NT2/D1 (cell line): ENCODE results near the gene AADACL2.

ENCODE experiments used
- DNase-seq: peaks from one replicate; pipeline ENCODE4 v3.0.0-alpha.2; 2011; ENCODE audit warnings: low read depth, low spot score
- H3K27me3 ChIP-seq: 2 replicates; pipeline ENCODE4 v1.6.0; 2011; ENCODE audit warnings: mild to moderate bottlenecking; ENCODE audit not compliant: insufficient read length, insufficient read depth
- H3K36me3 ChIP-seq: 2 replicates; pipeline ENCODE4 v1.6.1; 2011; ENCODE audit warnings: mild to moderate bottlenecking, low read length, mixed read lengths; ENCODE audit not compliant: insufficient read depth, insufficient read length
- H3K4me1 ChIP-seq: 2 replicates; pipeline ENCODE4 v1.5.1; 2011; ENCODE audit not compliant: insufficient read depth, insufficient read length
- H3K4me3 ChIP-seq: 2 replicates; pipeline ENCODE4 v1.5.1; 2011; ENCODE audit warnings: low read depth; ENCODE audit not compliant: insufficient read length
- H3K9ac ChIP-seq: 2 replicates; pipeline ENCODE4 v1.6.0; 2011; ENCODE audit warnings: low read depth; ENCODE audit not compliant: insufficient read length
- H3K9me3 ChIP-seq: 2 replicates; pipeline ENCODE4 v1.5.1; 2011; ENCODE audit warnings: mild to moderate bottlenecking, low read length; ENCODE audit not compliant: insufficient read depth
- SUZ12 ChIP-seq: IDR thresholded peaks from 2 replicates; pipeline ENCODE4 v1.6.1; 2011; ENCODE audit not compliant: insufficient read length, insufficient read depth; ENCODE audit errors: extremely low read depth
- YY1 ChIP-seq: IDR thresholded peaks from 2 replicates; pipeline ENCODE4 v1.6.1; 2011; ENCODE audit not compliant: insufficient read length, insufficient read depth
- ZNF274 ChIP-seq: IDR thresholded peaks from 2 replicates; pipeline ENCODE4 v1.6.1; 2011; ENCODE audit warnings: mild to moderate bottlenecking, low read depth, low read length

Gene AADACL2, protein sequence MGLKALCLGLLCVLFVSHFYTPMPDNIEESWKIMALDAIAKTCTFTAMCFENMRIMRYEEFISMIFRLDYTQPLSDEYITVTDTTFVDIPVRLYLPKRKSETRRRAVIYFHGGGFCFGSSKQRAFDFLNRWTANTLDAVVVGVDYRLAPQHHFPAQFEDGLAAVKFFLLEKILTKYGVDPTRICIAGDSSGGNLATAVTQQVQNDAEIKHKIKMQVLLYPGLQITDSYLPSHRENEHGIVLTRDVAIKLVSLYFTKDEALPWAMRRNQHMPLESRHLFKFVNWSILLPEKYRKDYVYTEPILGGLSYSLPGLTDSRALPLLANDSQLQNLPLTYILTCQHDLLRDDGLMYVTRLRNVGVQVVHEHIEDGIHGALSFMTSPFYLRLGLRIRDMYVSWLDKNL

GRCh38 chr3:151733613-151734012, at the start of gene AADACL2:
AADACL2 (plus strand) TSS chr3:151733927; CDS start chr3:151734036, 109 bp downstream.
- H3K4me1 ChIP-seq, result no peaks in the 10 kb centered on the region
- no peak for TF ChIP-seq YY1
- no peak for TF ChIP-seq ZNF274
- TF ChIP-seq SUZ12, result no peak
- H3K27me3 ChIP-seq, result no peaks in the 10 kb centered on the region
- DNase-seq, result no peak
- H3K4me3 ChIP-seq, result no peak within 1 kb of the TSS
- H3K36me3 ChIP-seq, result no peaks in the 10 kb centered on the region
- no peaks in the 10 kb centered on the region for H3K9me3 ChIP-seq
- H3K9ac ChIP-seq, result no peak within 1 kb of the TSS

DNA sequence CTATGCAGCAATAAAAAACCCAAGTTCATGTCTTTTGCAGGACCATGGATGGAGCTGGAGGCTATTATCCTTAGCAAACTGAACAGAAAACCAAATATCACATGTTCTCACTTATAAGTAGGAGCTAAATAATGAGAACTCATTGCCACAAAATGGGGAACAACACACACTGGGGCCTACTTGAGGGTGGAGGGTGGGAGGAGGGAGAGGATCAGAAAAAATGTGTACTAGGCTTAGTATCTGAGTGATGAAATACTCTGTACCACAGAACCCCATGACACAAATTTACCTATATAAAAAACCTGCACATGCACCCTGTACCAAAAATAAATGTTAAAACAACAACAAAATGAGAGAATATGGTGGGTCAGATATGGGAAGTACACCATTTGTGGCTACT, 49.6 kb upstream of the AADACL2 start:
- H3K36me3 ChIP-seq, result no peaks in the 10 kb centered on the region
- no peak overlapping the region for H3K9ac ChIP-seq
- no peak overlapping the region for H3K4me3 ChIP-seq
- H3K9me3 ChIP-seq, result no peaks in the 10 kb centered on the region
- no peak for DNase-seq
- H3K4me1 ChIP-seq, result no peaks in the 10 kb centered on the region
- no peaks in the 10 kb centered on the region for H3K27me3 ChIP-seq
- TF ChIP-seq ZNF274 (no peak), YY1 (no peak), SUZ12 (no peak)

DNA sequence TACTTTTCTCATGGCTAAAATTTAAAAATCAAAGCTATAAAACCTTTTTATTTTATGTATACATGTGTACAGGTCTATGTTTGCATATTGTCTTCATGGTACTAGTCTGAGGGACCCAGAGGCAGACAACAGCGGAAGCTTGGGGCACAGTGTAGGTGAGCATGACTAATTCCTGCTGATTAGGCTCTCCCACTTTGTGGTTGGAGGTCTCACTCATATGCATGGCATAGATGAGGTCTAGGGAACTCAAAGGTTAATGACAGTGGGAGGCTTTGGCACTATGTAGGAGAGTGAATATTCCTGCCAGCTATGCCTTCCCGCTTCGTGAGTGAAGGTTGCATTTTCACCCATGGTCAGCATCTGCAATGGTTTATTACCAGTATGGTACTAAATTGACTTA, 47.5 kb upstream of the AADACL2 start:
- no peak for TF ChIP-seq SUZ12
- no peak for TF ChIP-seq ZNF274
- TF ChIP-seq YY1, result no peak
- Histone ChIP-seq H3K4me3 (no peak overlapping the region), H3K9me3 (no peaks in the 10 kb centered on the region), H3K9ac (no peak overlapping the region), H3K36me3 (no peaks in the 10 kb centered on the region), H3K4me1 (no peaks in the 10 kb centered on the region), H3K27me3 (no peaks in the 10 kb centered on the region)
- DNase-seq, result no peak

DNA sequence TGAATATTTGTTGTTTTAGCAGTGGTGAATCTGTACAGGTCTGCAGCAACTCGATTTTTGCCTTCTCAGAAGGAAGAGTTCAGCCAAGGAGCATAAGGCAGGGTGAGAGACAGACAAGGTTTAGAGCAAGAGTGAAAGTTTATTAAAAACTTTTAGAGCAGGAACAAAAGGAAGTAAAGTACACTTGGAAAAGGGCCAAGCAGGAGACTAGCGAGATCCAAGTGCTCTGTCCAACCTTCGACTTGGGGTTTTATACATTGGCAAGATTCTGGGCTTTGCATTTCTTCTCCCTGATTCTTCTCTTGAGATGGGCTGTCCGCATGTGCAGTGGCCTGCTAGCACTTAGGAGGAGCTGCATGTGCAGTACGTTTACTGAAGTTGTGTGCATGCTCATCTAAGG, 46.7 kb upstream of the AADACL2 start:
- TF ChIP-seq ZNF274 (no peak), YY1 (no peak), SUZ12 (no peak)

GRCh38 chr3:151688571-151688970, 45.2 kb upstream of the AADACL2 start:
- Histone ChIP-seq H3K9ac (no peak overlapping the region), H3K36me3 (no peaks in the 10 kb centered on the region), H3K9me3 (no peaks in the 10 kb centered on the region), H3K27me3 (no peaks in the 10 kb centered on the region), H3K4me1 (no peaks in the 10 kb centered on the region), H3K4me3 (no peak overlapping the region)
- DNase-seq, result no peak
- no peak for TF ChIP-seq SUZ12
- no peak for TF ChIP-seq ZNF274
- TF ChIP-seq YY1, result no peak

More for the DNA sequence above, 46.7 kb upstream of the AADACL2 start:
- Histone ChIP-seq H3K4me3 (no peak overlapping the region), H3K36me3 (no peaks in the 10 kb centered on the region), H3K9ac (no peak overlapping the region), H3K27me3 (no peaks in the 10 kb centered on the region), H3K4me1 (no peaks in the 10 kb centered on the region), H3K9me3 (no peaks in the 10 kb centered on the region)
- no peak for DNase-seq

DNA sequence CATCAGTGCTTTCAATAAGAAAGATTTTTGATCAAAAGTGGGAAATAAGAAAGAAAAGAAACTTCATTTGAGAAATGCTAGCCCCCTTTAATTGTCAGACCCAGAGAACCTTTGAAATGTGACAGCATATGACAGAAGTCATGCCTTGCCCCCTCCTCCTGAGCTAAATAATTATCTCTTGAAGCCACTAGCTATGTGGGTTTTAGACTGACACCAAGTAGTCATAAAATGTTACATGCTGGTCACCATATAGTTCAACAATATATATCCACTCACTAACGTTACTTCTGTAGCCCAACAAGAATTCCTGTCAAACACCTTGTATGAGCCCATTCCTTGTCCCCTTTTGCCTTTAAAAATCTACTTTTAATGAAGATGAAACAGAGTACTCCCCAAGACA, 43.1 kb upstream of the AADACL2 start:
- H3K27me3 ChIP-seq, result no peaks in the 10 kb centered on the region
- H3K36me3 ChIP-seq, result no peaks in the 10 kb centered on the region
- no peak overlapping the region for H3K4me3 ChIP-seq
- no peak for DNase-seq
- H3K4me1 ChIP-seq, result no peaks in the 10 kb centered on the region
- no peak for TF ChIP-seq SUZ12
- TF ChIP-seq YY1, result no peak
- no peak for TF ChIP-seq ZNF274
- no peaks in the 10 kb centered on the region for H3K9me3 ChIP-seq
- no peak overlapping the region for H3K9ac ChIP-seq

GRCh38 chr3:151697496-151697895, 36.2 kb upstream of the AADACL2 start:
- TF ChIP-seq ZNF274 (no peak), YY1 (no peak), SUZ12 (no peak)
- no peaks in the 10 kb centered on the region for H3K4me1 ChIP-seq
- H3K36me3 ChIP-seq, result no peaks in the 10 kb centered on the region
- H3K27me3 ChIP-seq, result no peaks in the 10 kb centered on the region
- DNase-seq, result no peak
- H3K9me3 ChIP-seq, result peaks cover 12% of the 10 kb centered on the region; the same call in 1 of the 2 replicates
- no peak overlapping the region for H3K9ac ChIP-seq
- H3K4me3 ChIP-seq, result no peak overlapping the region
